ENCODE results near the gene ASL. TPM values are rescaled to one million over a fixed set of nuclear protein-coding genes. Genes with fewer than 3 reads are reported as not detected.

ASL gene
- total and polyA plus RNA-seq, 7 donors = 15.6 to 120 (median 30.7) TPM

- no peaks in the 10 kb centered on the region for H3K9me3 ChIP-seq
- no peaks in the 10 kb centered on the region for H3K36me3 ChIP-seq
- no peak for DNase-seq
- TF ChIP-seq EP300 (IDR thresholded peaks at IDR 0.05) (no peak), CTCF (IDR thresholded peaks at IDR 0.05) (no peak), POLR2AphosphoS5 (IDR thresholded peaks at IDR 0.05) (no peak)
- no peak overlapping the region for H3K4me3 ChIP-seq
- peaks cover 0 to 6% (median 2%) of the 10 kb centered on the region in 4 donors for H3K4me1 ChIP-seq
- no peak overlapping the region for H3K27ac ChIP-seq
- intact Hi-C loops (cut with DNase I) = no loop called here
- 86% methylated on average over 7 of the region's 7 CpGs for WGBS, 2 donors
- no peaks in the 10 kb centered on the region for H3K27me3 ChIP-seq
Measured at GRCh38 chr7:66050337-66050957, 25.2 kb upstream of the ASL start.

GRCh38 chr7:66050990-66051448, 24.6 kb upstream of the ASL start:
- no peak overlapping the region for H3K4me3 ChIP-seq
- 46 to 77% methylated on average over 3 of the region's 3 CpGs for WGBS, 2 donors
- no peaks in the 10 kb centered on the region for H3K36me3 ChIP-seq
- no peaks in the 10 kb centered on the region for H3K9me3 ChIP-seq
- no peaks in the 10 kb centered on the region for H3K27me3 ChIP-seq
- TF ChIP-seq POLR2A (IDR thresholded peaks at IDR 0.05) (no peak), POLR2AphosphoS5 (IDR thresholded peaks at IDR 0.05) (no peak)
- no peak for DNase-seq
- no peak overlapping the region for H3K27ac ChIP-seq
- peaks cover 0 to 6% (median 2%) of the 10 kb centered on the region in 4 donors for H3K4me1 ChIP-seq
- intact Hi-C loops (cut with DNase I) = no loop called here

- Histone ChIP-seq H3K4me1 (peaks cover 0 to 6% (median 2%) of the 10 kb centered on the region in 4 donors), H3K27ac (no peak overlapping the region), H3K4me3 (no peak overlapping the region), H3K27me3 (no peaks in the 10 kb centered on the region), H3K36me3 (no peaks in the 10 kb centered on the region), H3K9me3 (no peaks in the 10 kb centered on the region)
- intact Hi-C loops (cut with DNase I) = no loop called here
- DNase-seq = no peak
- WGBS, 2 donors = 86 to 87% methylated on average over 6 of the region's 6 CpGs
- TF ChIP-seq EP300 (IDR thresholded peaks at IDR 0.05) (no peak), POLR2AphosphoS5 (IDR thresholded peaks at IDR 0.05) (no peak), POLR2A (IDR thresholded peaks at IDR 0.05) (no peak)
Measured at GRCh38 chr7:66052447-66052846, 23.2 kb upstream of the ASL start.

GRCh38 chr7:66054063-66054462, 21.6 kb upstream of the ASL start:
- 82 to 84% methylated on average over 6 of the region's 6 CpGs for WGBS, 2 donors
- no peaks in the 10 kb centered on the region for H3K9me3 ChIP-seq
- no peak for DNase-seq
- TF ChIP-seq POLR2AphosphoS5 (IDR thresholded peaks at IDR 0.05) (no peak), POLR2A (IDR thresholded peaks at IDR 0.05) (no peak), EP300 (IDR thresholded peaks at IDR 0.05) (no peak), CTCF (IDR thresholded peaks at IDR 0.05) (no peak)
- no peaks in the 10 kb centered on the region for H3K27me3 ChIP-seq
- H3K36me3 ChIP-seq = no peaks in the 10 kb centered on the region
- H3K4me1 ChIP-seq = peaks cover 0 to 6% (median 2%) of the 10 kb centered on the region in 4 donors
- intact Hi-C loops (cut with DNase I) = no loop called here
- no peak overlapping the region for H3K27ac ChIP-seq
- no peak overlapping the region for H3K4me3 ChIP-seq

GRCh38 chr7:66055321-66055956, 20.2 kb upstream of the ASL start:
- no peak for DNase-seq
- no peak for TF ChIP-seq CTCF (IDR thresholded peaks at IDR 0.05)
- TF ChIP-seq POLR2AphosphoS5 (IDR thresholded peaks at IDR 0.05) = no peak
- no peak for TF ChIP-seq EP300 (IDR thresholded peaks at IDR 0.05)
- no peak for TF ChIP-seq POLR2A (IDR thresholded peaks at IDR 0.05)
- Histone ChIP-seq H3K27ac (no peak overlapping the region), H3K27me3 (no peaks in the 10 kb centered on the region), H3K36me3 (no peaks in the 10 kb centered on the region), H3K4me1 (peaks cover 0 to 6% (median 2%) of the 10 kb centered on the region in 4 donors), H3K4me3 (no peak overlapping the region), H3K9me3 (no peaks in the 10 kb centered on the region)
- 82 to 89% methylated on average over 9 of the region's 9 CpGs for WGBS, 2 donors
- intact Hi-C loops (cut with DNase I) = no loop called here

All from sigmoid colon (tissue), 7 donors.